WERI-Rb-1 (cell line): ENCODE data around the gene SLC15A1.

Experiments used
- DNase-seq: peaks from one replicate; pipeline ENCODE4 v3.0.0-alpha.2; 2020
- H3K27ac ChIP-seq: fragments of 250-450 bp; sonication (Bioruptor Pico); 2 replicates; pipeline ENCODE4 v1.5.1; 2020; ENCODE audit warnings: mild to moderate bottlenecking, moderate library complexity
- H3K27me3 ChIP-seq: fragments of 250-450 bp; sonication (Bioruptor Pico); 2 replicates; pipeline ENCODE4 v1.5.1; 2021; ENCODE audit warnings: mild to moderate bottlenecking, low read depth, moderate library complexity; ENCODE audit not compliant: insufficient read depth, severe bottlenecking
- H3K36me3 ChIP-seq: fragments of 250-450 bp; sonication (Bioruptor Pico); 2 replicates; pipeline ENCODE4 v1.5.1; 2020; ENCODE audit warnings: mild to moderate bottlenecking, moderate library complexity
- H3K4me3 ChIP-seq: 2 replicates; pipeline ENCODE4 v1.5.1; 2011; ENCODE audit warnings: low read depth, mild to moderate bottlenecking, control low read depth, low read length
- H3K9me3 ChIP-seq: fragments of 250-450 bp; sonication (Bioruptor Pico); 2 replicates; pipeline ENCODE4 v1.5.1; 2021; ENCODE audit warnings: mild to moderate bottlenecking, moderate library complexity; ENCODE audit not compliant: severe bottlenecking
- CTCF ChIP-seq: IDR thresholded peaks from 2 replicates; pipeline ENCODE4 v1.5.1; 2011; ENCODE audit warnings: low read depth, mild to moderate bottlenecking, control low read depth, inconsistent platforms, low read length

SLC15A1 gene

GRCh38 chr13:98779695-98780094, 27.2 kb upstream of the SLC15A1 start:
- H3K9me3 ChIP-seq: no peaks in the 10 kb centered on the region
- no peak overlapping the region for H3K4me3 ChIP-seq
- TF ChIP-seq CTCF: no peak
- H3K27me3 ChIP-seq: no peaks in the 10 kb centered on the region
- no peak for DNase-seq
- no peak overlapping the region for H3K27ac ChIP-seq
- no peaks in the 10 kb centered on the region for H3K36me3 ChIP-seq

- Histone ChIP-seq H3K4me3 (no peak overlapping the region), H3K27ac (no peak overlapping the region), H3K9me3 (no peaks in the 10 kb centered on the region), H3K27me3 (no peaks in the 10 kb centered on the region), H3K36me3 (no peaks in the 10 kb centered on the region)
- DNase-seq: no peak
- TF ChIP-seq CTCF: no peak
Observed at GRCh38 chr13:98778749-98779148, 26.3 kb upstream of the SLC15A1 start.

- H3K36me3 ChIP-seq: no peaks in the 10 kb centered on the region
- no peak overlapping the region for H3K27ac ChIP-seq
- H3K9me3 ChIP-seq: no peaks in the 10 kb centered on the region
- DNase-seq: no peak
- no peaks in the 10 kb centered on the region for H3K27me3 ChIP-seq
- TF ChIP-seq CTCF: no peak
- no peak overlapping the region for H3K4me3 ChIP-seq
Observed at GRCh38 chr13:98776644-98777043, 24.2 kb upstream of the SLC15A1 start.

- Histone ChIP-seq H3K9me3 (no peaks in the 10 kb centered on the region), H3K36me3 (no peaks in the 10 kb centered on the region), H3K4me3 (no peak overlapping the region), H3K27me3 (no peaks in the 10 kb centered on the region), H3K27ac (no peak overlapping the region)
- no peak for DNase-seq
- no peak for TF ChIP-seq CTCF
Observed at GRCh38 chr13:98775844-98776598, 23.5 kb upstream of the SLC15A1 start.

GRCh38 chr13:98775386-98775785, 22.9 kb upstream of the SLC15A1 start:
- Histone ChIP-seq H3K27me3 (no peaks in the 10 kb centered on the region), H3K27ac (no peak overlapping the region)
- TF ChIP-seq CTCF: no peak

GRCh38 chr13:98774776-98775175, 22.3 kb upstream of the SLC15A1 start:
- no peak for DNase-seq
- no peak for TF ChIP-seq CTCF
- Histone ChIP-seq H3K27ac (no peak overlapping the region), H3K27me3 (no peaks in the 10 kb centered on the region), H3K4me3 (no peak overlapping the region), H3K9me3 (peaks cover 3% of the 10 kb centered on the region), H3K36me3 (no peaks in the 10 kb centered on the region)

More at GRCh38 chr13:98775386-98775785, 22.9 kb upstream of the SLC15A1 start:
- no peak overlapping the region for H3K4me3 ChIP-seq
- DNase-seq: no peak
- no peaks in the 10 kb centered on the region for H3K36me3 ChIP-seq
- H3K9me3 ChIP-seq: peaks cover 1% of the 10 kb centered on the region
